A549 treated with DMSO at 1 μM for 4 hours (cell line): ENCODE results near the gene GATC. TPM values are rescaled to one million over a fixed set of nuclear protein-coding genes. Genes with fewer than 3 reads are reported as not detected.

Experiments used
- total RNA-seq: library from RNA; stranded (reverse); fragments of 200-300 nt; extraction: Qiagen RNA extraction; gene quantifications from 5 replicates; pipeline ENCODE4 v1.2.3, GENCODE V29; 2022; ENCODE audit warnings: low read depth

The GATC gene
- 20.4 to 29.3 TPM (median 26.5 TPM) in 5 replicates for total RNA-seq

GRCh38 chr12:120445911-120446843 lies at the start of gene GATC, which contains the start of gene TRIAP1:
Gene GATC, plus strand, starts transcription at chr12:120446444. Its CDS starts 37 bp downstream, at chr12:120446481.
Gene TRIAP1, minus strand, starts transcription at chr12:120446384. Its CDS starts 12 bp downstream, at chr12:120446372.

GRCh38 chr12:120437735-120438494 lies 8.3 kb upstream of the GATC start, which contains the start of gene COX6A1:
Gene COX6A1, plus strand, starts transcription at chr12:120438113. Its CDS starts 14 bp downstream, at chr12:120438127.

GRCh38 chr12:120469450-120470149 lies 23.4 kb downstream of the GATC start, which contains the start of gene SRSF9:
Gene SRSF9, minus strand, starts transcription at chr12:120469748. Its CDS starts 139 bp downstream, at chr12:120469609.

GRCh38 chr12:120495731-120496412 lies 49.6 kb downstream of the GATC start, which contains the start of gene DYNLL1:
Gene DYNLL1, plus strand, starts transcription at chr12:120496113. Its CDS starts 309 bp downstream, at chr12:120496422.

Other genes with a start within 250 kb of the GATC start
- gene RPLP0, start 245.3 kb upstream of the GATC start, total RNA-seq, result 3,409 to 3,570 TPM (median 3,451 TPM) in 5 replicates
- gene PXN, start 180.7 kb upstream of the GATC start, total RNA-seq, result 168 to 182 TPM (median 178 TPM) in 5 replicates
- gene RNU4-2, start 154.5 kb upstream of the GATC start, total RNA-seq, result 12.8 TPM in 1 of 5 replicates, not detected in the others
- gene RNU4-1, start 153.2 kb upstream of the GATC start, total RNA-seq, result not detected in 5 replicates
- 0.45 to 1.6 TPM (median 0.94 TPM) in 5 replicates for gene SIRT4, start 144.1 kb upstream of the GATC start, total RNA-seq
- not detected in 5 replicates for gene PLA2G1B, start 118.7 kb upstream of the GATC start, total RNA-seq
- 0.92 to 1.7 TPM (median 1.3 TPM) in 5 replicates for gene MSI1, start 77.3 kb upstream of the GATC start, total RNA-seq
- 780 to 819 TPM (median 788 TPM) in 5 replicates for gene COX6A1, start 8.3 kb upstream of the GATC start, total RNA-seq
- 70.8 to 85.1 TPM (median 80.4 TPM) in 5 replicates for gene TRIAP1, start 60 bp upstream of the GATC start, total RNA-seq
- 174 to 227 TPM (median 219 TPM) in 5 replicates for gene SRSF9, start 23.3 kb downstream of the GATC start, total RNA-seq
- 628 to 719 TPM (median 667 TPM) in 5 replicates for gene DYNLL1, start 49.7 kb downstream of the GATC start, total RNA-seq
- 27.4 to 29.6 TPM (median 27.9 TPM) in 5 replicates for gene COQ5, start 82.7 kb downstream of the GATC start, total RNA-seq
- gene RNF10, start 87.9 kb downstream of the GATC start, total RNA-seq, result 96.8 to 114 TPM (median 106 TPM) in 5 replicates
- gene POP5, start 135.0 kb downstream of the GATC start, total RNA-seq, result 51.4 to 60.8 TPM (median 52.9 TPM) in 5 replicates
- 0.27 to 0.60 TPM (median 0.38 TPM) in 5 replicates for gene CABP1, start 194.2 kb downstream of the GATC start, total RNA-seq
- 91.9 to 106 TPM (median 101 TPM) in 5 replicates for gene MLEC, start 240.7 kb downstream of the GATC start, total RNA-seq